ENCODE data around the gene ANKRD17.

Gene ANKRD17

DNA sequence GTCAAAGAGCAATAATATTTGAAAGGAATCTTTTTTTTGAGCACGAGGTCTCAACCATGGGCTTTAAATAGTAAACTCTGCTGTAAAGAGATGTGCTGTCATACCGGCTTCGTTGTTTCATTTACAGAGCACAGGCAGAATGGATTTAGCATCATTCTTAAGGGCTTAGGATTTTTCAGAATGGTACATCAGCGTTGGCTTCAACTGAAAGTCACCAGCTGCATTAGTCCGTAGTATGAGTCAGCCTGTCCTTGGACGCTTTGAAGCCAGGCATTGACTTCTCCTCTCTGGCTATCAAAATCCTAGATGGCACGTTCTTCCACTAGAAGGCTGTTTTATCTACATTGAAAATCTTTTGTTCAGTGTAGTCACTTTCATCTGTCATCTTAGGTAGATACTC is 212.7 kb downstream of the ANKRD17 start:
- no peak for DNase-seq

DNA sequence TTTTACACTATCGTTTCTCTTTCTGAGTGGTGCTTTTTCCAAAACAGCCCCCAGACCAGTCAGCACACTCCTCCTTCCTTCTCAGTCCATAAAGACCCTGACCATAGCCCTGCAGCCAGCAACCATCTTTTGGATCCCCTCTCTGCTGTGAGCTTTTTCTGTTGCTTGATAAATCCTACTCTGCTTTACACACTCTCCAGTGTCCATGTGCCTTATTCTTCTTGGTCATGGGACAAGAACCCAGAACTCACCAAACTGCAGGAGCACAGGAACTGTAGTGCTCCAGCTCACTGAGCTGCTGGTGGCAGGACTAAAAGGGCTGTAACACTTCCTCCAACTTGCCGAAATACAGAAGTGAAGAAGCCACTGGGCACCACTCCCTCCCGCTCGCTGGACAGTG is 221.5 kb downstream of the ANKRD17 start:
- DNase-seq = no peak

DNA sequence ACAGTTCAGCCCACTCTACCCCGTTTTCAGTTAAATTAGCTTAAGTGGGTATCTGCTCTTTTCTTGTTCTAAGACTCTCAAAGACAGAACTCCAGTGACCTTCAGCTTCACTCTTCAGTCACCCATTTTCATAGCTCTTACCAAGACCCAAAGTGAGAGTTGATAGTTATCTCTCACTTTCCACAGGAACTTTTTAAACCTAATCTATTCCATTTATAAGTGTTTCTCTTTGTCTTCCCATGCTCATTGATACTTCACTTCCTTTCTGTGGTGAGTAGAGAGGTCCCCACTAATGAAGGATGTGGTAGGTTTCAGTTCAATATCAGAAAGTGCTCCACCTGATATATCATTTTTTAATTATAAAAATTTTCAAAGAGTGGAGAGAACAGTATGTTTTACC is 222.5 kb downstream of the ANKRD17 start:
- no peak for DNase-seq

DNA sequence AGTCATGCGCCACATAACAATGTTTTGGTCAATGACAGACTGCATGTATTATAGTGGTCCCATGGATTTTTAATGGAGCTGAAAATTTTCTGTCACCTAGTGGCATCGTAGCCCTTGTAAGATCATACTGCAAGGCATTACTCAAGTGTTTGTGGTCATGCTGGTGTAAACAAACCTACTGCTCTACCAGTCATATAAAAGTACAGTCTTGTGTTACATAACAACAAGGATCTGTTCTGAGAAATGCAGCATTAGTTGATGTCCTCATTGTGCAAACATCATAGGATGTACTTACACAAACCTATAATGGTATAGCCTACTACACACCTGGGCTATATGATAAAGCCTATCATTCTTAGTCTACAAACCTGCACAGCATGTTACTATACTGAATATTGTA is 223.7 kb downstream of the ANKRD17 start:
- no peak for DNase-seq

DNA sequence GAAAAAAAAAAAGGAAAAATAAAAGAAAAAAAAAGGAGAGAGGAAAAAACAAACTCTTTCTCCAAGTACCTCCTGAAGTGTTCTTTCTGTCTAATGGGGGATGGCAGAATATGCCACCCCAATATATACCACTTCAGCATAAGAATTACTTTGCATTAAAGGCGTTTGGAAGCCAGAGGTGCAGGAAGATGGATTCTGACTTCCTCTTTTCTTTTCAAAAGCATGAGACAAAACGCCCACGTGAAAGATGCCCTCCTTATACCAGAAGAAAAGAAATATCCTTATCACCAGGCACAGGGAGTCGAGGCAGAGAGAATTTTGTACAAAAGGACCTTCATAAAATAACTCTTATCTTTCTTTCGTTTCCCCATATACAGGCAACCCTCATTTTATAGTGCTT is 230.0 kb downstream of the ANKRD17 start:
- no peak for DNase-seq

Measured in stimulated activated CD4-positive, alpha-beta T cell treated with anti-CD3 and anti-CD28 coated beads, Interleukin-12 subunit alpha, Interleukin-12 subunit beta, amount 100 ng/mL, for 4 hours (primary cell).